ENCODE measurements around the gene SLIT3.

- TF ChIP-seq SP1 (IDR thresholded peaks at IDR 0.05) (no peak), SUZ12 (IDR thresholded peaks at IDR 0.05) (no peak), CTBP1 (IDR thresholded peaks at IDR 0.05; ENCODE audit: borderline replicate concordance) (no peak), FOXK2 (IDR thresholded peaks at IDR 0.05) (no peak), BHLHE40 (IDR thresholded peaks at IDR 0.05; ENCODE audit: borderline replicate concordance) (no peak), NFRKB (IDR thresholded peaks at IDR 0.05) (no peak), ZNF384 (IDR thresholded peaks at IDR 0.05) (no peak), TARDBP (IDR thresholded peaks at IDR 0.05) (no peak), ELF4 (IDR thresholded peaks at IDR 0.05) (no peak), FOXM1 (IDR thresholded peaks at IDR 0.05; ENCODE audit: borderline replicate concordance) (no peak)
Observed at GRCh38 chr5:168753691-168754254, 547.2 kb downstream of the SLIT3 start.
